ENCODE data around the gene ZNF296. TPM values are rescaled to one million over a fixed set of nuclear protein-coding genes. Genes with fewer than 3 reads are reported as not detected.

Gene ZNF296
- total and polyA plus RNA-seq, 2 of the 13 experiments (the other 11 are each of a cell fraction or from before 2014, with no cell fraction given), result 0.26 to 0.62 TPM

DNA sequence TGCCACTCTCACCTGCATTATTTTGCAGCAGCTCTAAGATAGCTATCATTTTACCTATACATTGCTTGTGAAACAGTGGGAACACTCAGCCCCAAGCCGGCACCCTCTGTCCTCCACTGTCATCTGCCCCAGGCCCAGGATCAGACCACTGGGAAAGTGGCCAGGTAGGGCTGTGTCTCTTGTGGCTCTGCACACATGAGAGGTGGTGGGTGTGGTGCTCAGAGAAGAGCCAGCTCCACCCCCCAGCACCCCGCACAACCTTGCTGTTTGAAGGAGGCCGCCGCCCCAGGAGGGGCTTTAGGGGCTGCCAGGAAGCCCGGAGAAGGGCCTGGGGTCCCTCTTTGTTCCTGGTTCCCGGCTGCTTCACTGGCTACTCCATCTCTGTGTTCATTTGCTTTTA lies 43.3 kb upstream of the ZNF296 start:
- BruUV-seq (replicated peaks), result no TSS peak
- H3K9ac ChIP-seq (ENCODE audit: insufficient read depth, low read depth, low read length), result no peak overlapping the region
- CTCF ChIA-PET (ENCODE audit: low intra/inter-chr PET ratio, low total read pairs), result no interaction called here
- DNase-seq (ENCODE audit: low spot score), result no peak
- no peak overlapping the region for H3K27ac ChIP-seq (ENCODE audit: extremely low read length, insufficient read depth, low read length)
- no peaks in the 10 kb centered on the region for H3K27me3 ChIP-seq (ENCODE audit: control insufficient read depth in 1 of 2, insufficient read depth in 2 of 2, low read length in 2 of 2)
- intact Hi-C loops (cut with micrococcal nuclease; ENCODE audit: unreplicated experiment), result no loop called here
- peaks cover 11% of the 10 kb centered on the region; the same call in 1 of the 2 replicates for H3K4me1 ChIP-seq (ENCODE audit: insufficient read depth, low read length)
- ATAC-seq, result no peak
- H2AFZ ChIP-seq (ENCODE audit: low read length), result no peak overlapping the region
- no peak overlapping the region for H3K4me2 ChIP-seq (ENCODE audit: low read depth, low read length)
- no peak overlapping the region for H3K4me3 ChIP-seq (replicated peaks in 1 of 3; ENCODE audit: insufficient read depth in 1 of 3, low read depth in 2 of 3, low read length in 3 of 3)
- peaks cover 7% of the 10 kb centered on the region; the same call in 1 of the 2 replicates for H4K20me1 ChIP-seq (ENCODE audit: insufficient read depth, low read length)
- FAIRE-seq, result no peak
- no peaks in the 10 kb centered on the region for H3K9me3 ChIP-seq (ENCODE audit: low read length)
- H3K36me3 ChIP-seq (replicated peaks in 1 of 2; ENCODE audit: control insufficient read depth in 1 of 2, insufficient read depth in 2 of 2, low read length in 2 of 2), result peaks cover 4 to 5% of the 10 kb centered on the region in 2 experiments; a peak in 3 of 5 replicates
- WGBS (ENCODE audit: low lambda C conversion rate), result 95% methylated on average over 6 of the region's 6 CpGs
- in situ Hi-C loops (cut with HindIII; ENCODE audit: extremely low pct_ligation_motif_present, low pct_unique_long_range_greater_than_20kb), result no loop called here
- POLR2A ChIA-PET, result no interaction called here
- peaks cover 64% of the 10 kb centered on the region for H3K79me2 ChIP-seq (ENCODE audit: insufficient read depth, low read length)
- TF ChIP-seq, protein P1, sequence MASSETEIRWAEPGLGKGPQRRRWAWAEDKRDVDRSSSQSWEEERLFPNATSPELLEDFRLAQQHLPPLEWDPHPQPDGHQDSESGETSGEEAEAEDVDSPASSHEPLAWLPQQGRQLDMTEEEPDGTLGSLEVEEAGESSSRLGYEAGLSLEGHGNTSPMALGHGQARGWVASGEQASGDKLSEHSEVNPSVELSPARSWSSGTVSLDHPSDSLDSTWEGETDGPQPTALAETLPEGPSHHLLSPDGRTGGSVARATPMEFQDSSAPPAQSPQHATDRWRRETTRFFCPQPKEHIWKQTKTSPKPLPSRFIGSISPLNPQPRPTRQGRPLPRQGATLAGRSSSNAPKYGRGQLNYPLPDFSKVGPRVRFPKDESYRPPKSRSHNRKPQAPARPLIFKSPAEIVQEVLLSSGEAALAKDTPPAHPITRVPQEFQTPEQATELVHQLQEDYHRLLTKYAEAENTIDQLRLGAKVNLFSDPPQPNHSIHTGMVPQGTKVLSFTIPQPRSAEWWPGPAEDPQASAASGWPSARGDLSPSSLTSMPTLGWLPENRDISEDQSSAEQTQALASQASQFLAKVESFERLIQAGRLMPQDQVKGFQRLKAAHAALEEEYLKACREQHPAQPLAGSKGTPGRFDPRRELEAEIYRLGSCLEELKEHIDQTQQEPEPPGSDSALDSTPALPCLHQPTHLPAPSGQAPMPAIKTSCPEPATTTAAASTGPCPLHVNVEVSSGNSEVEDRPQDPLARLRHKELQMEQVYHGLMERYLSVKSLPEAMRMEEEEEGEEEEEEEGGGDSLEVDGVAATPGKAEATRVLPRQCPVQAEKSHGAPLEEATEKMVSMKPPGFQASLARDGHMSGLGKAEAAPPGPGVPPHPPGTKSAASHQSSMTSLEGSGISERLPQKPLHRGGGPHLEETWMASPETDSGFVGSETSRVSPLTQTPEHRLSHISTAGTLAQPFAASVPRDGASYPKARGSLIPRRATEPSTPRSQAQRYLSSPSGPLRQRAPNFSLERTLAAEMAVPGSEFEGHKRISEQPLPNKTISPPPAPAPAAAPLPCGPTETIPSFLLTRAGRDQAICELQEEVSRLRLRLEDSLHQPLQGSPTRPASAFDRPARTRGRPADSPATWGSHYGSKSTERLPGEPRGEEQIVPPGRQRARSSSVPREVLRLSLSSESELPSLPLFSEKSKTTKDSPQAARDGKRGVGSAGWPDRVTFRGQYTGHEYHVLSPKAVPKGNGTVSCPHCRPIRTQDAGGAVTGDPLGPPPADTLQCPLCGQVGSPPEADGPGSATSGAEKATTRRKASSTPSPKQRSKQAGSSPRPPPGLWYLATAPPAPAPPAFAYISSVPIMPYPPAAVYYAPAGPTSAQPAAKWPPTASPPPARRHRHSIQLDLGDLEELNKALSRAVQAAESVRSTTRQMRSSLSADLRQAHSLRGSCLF (CRISPR knock-in tag; IDR thresholded peaks at IDR 0.05; ENCODE audit: borderline replicate concordance), result no peak
- TF ChIP-seq, protein P2, sequence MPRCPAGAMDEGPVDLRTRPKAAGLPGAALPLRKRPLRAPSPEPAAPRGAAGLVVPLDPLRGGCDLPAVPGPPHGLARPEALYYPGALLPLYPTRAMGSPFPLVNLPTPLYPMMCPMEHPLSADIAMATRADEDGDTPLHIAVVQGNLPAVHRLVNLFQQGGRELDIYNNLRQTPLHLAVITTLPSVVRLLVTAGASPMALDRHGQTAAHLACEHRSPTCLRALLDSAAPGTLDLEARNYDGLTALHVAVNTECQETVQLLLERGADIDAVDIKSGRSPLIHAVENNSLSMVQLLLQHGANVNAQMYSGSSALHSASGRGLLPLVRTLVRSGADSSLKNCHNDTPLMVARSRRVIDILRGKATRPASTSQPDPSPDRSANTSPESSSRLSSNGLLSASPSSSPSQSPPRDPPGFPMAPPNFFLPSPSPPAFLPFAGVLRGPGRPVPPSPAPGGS (CRISPR knock-in tag; IDR thresholded peaks at IDR 0.05), result no peak
- TF ChIP-seq ATF7-NPFF (CRISPR knock-in tag; IDR thresholded peaks at IDR 0.05; ENCODE audit: low read depth), result no peak
- TF ChIP-seq TOPORS (CRISPR knock-in tag; IDR thresholded peaks at IDR 0.05), result no peak
- no peak for TF ChIP-seq ZNF33A (CRISPR knock-in tag; IDR thresholded peaks at IDR 0.05; ENCODE audit: borderline replicate concordance)
- TF ChIP-seq, protein P3, sequence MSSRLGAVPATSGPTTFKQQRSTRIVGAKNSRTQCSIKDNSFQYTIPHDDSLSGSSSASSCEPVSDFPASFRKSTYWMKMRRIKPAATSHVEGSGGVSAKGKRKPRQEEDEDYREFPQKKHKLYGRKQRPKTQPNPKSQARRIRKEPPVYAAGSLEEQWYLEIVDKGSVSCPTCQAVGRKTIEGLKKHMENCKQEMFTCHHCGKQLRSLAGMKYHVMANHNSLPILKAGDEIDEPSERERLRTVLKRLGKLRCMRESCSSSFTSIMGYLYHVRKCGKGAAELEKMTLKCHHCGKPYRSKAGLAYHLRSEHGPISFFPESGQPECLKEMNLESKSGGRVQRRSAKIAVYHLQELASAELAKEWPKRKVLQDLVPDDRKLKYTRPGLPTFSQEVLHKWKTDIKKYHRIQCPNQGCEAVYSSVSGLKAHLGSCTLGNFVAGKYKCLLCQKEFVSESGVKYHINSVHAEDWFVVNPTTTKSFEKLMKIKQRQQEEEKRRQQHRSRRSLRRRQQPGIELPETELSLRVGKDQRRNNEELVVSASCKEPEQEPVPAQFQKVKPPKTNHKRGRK (CRISPR knock-in tag; IDR thresholded peaks at IDR 0.05), result no peak
- TF ChIP-seq SP140L (CRISPR knock-in tag; IDR thresholded peaks at IDR 0.05; ENCODE audit: borderline replicate concordance), result no peak
- no peak for TF ChIP-seq ZNF674 (CRISPR knock-in tag; IDR thresholded peaks at IDR 0.05; ENCODE audit: low read depth)
- TF ChIP-seq, protein P4, sequence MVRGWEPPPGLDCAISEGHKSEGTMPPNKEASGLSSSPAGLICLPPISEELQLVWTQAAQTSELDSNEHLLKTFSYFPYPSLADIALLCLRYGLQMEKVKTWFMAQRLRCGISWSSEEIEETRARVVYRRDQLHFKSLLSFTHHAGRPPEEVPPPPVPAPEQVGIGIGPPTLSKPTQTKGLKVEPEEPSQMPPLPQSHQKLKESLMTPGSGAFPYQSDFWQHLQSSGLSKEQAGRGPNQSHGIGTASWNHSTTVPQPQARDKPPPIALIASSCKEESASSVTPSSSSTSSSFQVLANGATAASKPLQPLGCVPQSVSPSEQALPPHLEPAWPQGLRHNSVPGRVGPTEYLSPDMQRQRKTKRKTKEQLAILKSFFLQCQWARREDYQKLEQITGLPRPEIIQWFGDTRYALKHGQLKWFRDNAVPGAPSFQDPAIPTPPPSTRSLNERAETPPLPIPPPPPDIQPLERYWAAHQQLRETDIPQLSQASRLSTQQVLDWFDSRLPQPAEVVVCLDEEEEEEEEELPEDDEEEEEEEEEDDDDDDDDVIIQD (CRISPR knock-in tag; IDR thresholded peaks at IDR 0.05; ENCODE audit: low read depth), result no peak
- no peak for TF ChIP-seq ERF (CRISPR knock-in tag; IDR thresholded peaks at IDR 0.05)
- TF ChIP-seq, protein P5, sequence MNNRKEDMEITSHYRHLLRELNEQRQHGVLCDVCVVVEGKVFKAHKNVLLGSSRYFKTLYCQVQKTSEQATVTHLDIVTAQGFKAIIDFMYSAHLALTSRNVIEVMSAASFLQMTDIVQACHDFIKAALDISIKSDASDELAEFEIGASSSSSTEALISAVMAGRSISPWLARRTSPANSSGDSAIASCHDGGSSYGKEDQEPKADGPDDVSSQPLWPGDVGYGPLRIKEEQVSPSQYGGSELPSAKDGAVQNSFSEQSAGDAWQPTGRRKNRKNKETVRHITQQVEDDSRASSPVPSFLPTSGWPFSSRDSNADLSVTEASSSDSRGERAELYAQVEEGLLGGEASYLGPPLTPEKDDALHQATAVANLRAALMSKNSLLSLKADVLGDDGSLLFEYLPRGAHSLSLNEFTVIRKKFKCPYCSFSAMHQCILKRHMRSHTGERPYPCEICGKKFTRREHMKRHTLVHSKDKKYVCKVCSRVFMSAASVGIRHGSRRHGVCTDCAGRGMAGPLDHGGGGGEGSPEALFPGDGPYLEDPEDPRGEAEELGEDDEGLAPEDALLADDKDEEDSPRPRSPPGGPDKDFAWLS (CRISPR knock-in tag; IDR thresholded peaks at IDR 0.05; ENCODE audit: borderline replicate concordance), result no peak
- TF ChIP-seq NFRKB (IDR thresholded peaks at IDR 0.05), result no peak
- TF ChIP-seq KDM5B (CRISPR knock-in tag; IDR thresholded peaks at IDR 0.05; ENCODE audit: borderline replicate concordance), result no peak
- no peak for TF ChIP-seq GATAD1 (CRISPR knock-in tag; IDR thresholded peaks at IDR 0.05)
